Loucy (cell line): ENCODE results near the gene GCG.

Source experiments
- H2AFZ ChIP-seq: fragments of 200-600 bp; sonication (generic); 2 replicates; pipeline ENCODE4 v1.6.0; 2016; ENCODE audit warnings: antibody characterized with exemption, mild to moderate bottlenecking, low read length, moderate library complexity
- H3F3A ChIP-seq: fragments of 200-600 bp; 2 replicates; pipeline ENCODE4 v1.6.0; 2016; ENCODE audit warnings: antibody characterized with exemption, low read depth, mild to moderate bottlenecking
- H3K27me3 ChIP-seq: fragments of 200-600 bp; sonication (generic); 2 replicates; pipeline ENCODE4 v1.6.1; 2014; ENCODE audit warnings: low read length, mild to moderate bottlenecking; ENCODE audit not compliant: insufficient read depth, poor library complexity, severe bottlenecking
- H3K36me3 ChIP-seq: fragments of 200-600 bp; sonication (generic); 2 replicates; pipeline ENCODE4 v1.6.1; 2016; ENCODE audit warnings: low read length; ENCODE audit not compliant: insufficient read depth
- H3K4me1 ChIP-seq: fragments of 200-600 bp; sonication (generic); 2 replicates; pipeline ENCODE4 v1.5.1; 2014; ENCODE audit warnings: low read length, mild to moderate bottlenecking; ENCODE audit not compliant: insufficient read depth, poor library complexity, severe bottlenecking
- H3K4me2 ChIP-seq: fragments of 200-600 bp; sonication (generic); 2 replicates; pipeline ENCODE4 v1.6.0; 2014; ENCODE audit warnings: antibody characterized with exemption, low read length, low read depth, mild to moderate bottlenecking; ENCODE audit not compliant: poor library complexity, severe bottlenecking
- H3K4me3 ChIP-seq: fragments of 200-600 bp; sonication (generic); 2 replicates; pipeline ENCODE4 v1.5.1; 2014; ENCODE audit warnings: low read length, mild to moderate bottlenecking, mixed read lengths; ENCODE audit not compliant: poor library complexity, severe bottlenecking
- H3K79me2 ChIP-seq: fragments of 200-600 bp; sonication (generic); 2 replicates; pipeline ENCODE4 v1.6.1; 2014; ENCODE audit warnings: low read length; ENCODE audit not compliant: insufficient read depth
- H3K9ac ChIP-seq: fragments of 200-600 bp; sonication (generic); 2 replicates; pipeline ENCODE4 v1.6.0; 2014; ENCODE audit warnings: mild to moderate bottlenecking, low read depth, low read length, moderate library complexity; ENCODE audit not compliant: poor library complexity, severe bottlenecking
- H3K9me2 ChIP-seq: fragments of 200-600 bp; sonication (generic); replicated peaks from 2 replicates; pipeline ENCODE4 v1.6.1; 2016; ENCODE audit warnings: low read depth, low read length, mixed read lengths
- H3K9me3 ChIP-seq: fragments of 200-600 bp; sonication (generic); 2 replicates; pipeline ENCODE4 v1.6.1; 2014; ENCODE audit warnings: mild to moderate bottlenecking, antibody characterized with exemption, low read length, low read depth; ENCODE audit not compliant: insufficient read depth
- H4K20me1 ChIP-seq: fragments of 200-600 bp; sonication (generic); 2 replicates; pipeline ENCODE4 v1.6.0; 2014; ENCODE audit warnings: antibody characterized with exemption, low read length, mild to moderate bottlenecking; ENCODE audit not compliant: insufficient read depth, poor library complexity, severe bottlenecking
- EZH2phosphoT487 ChIP-seq: fragments of 200-600 bp; IDR thresholded peaks from 2 replicates; pipeline ENCODE4 v1.6.1; 2018; ENCODE audit warnings: antibody characterized with exemption, mild to moderate bottlenecking, moderate library complexity, borderline replicate concordance
- TF ChIP-seq, protein P1 (sequence below): fragments of 200-600 bp; sonication (generic); conservative IDR thresholded peaks from 2 replicates; pipeline ENCODE4 v1.5.1; 2014; ENCODE audit warnings: mild to moderate bottlenecking, antibody characterized with exemption, low read length

Gene GCG

DNA sequence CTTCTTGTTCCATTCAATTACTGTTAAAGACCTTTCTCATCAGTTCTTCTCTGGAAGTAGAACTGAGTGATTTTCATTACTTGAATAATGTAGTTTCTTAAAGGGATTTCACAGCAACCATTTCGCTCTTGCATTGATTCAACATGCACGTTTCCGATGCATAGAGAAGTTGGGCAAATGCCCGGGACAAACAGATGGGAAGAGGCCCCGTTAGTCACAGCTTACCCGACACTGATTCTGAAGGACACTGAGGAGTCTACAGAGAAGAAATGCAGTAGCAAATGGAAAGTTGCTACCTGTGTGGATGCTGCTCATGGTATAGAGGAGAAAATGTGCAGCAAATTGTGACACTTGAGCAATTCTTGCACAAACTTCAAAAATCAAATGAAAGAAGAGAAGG is 32.3 kb upstream of the GCG start:
- Histone ChIP-seq H4K20me1 (no peaks in the 10 kb centered on the region), H3K4me3 (no peak overlapping the region), H3K79me2 (no peaks in the 10 kb centered on the region), H3K9ac (no peak overlapping the region), H3K36me3 (no peaks in the 10 kb centered on the region), H2AFZ (no peak overlapping the region), H3K4me2 (no peak overlapping the region), H3K4me1 (peaks cover 6% of the 10 kb centered on the region), H3F3A (no peaks in the 10 kb centered on the region), H3K9me2 (no peaks in the 10 kb centered on the region), H3K27me3 (no peaks in the 10 kb centered on the region), H3K9me3 (no peaks in the 10 kb centered on the region)
- TF ChIP-seq, protein P1, sequence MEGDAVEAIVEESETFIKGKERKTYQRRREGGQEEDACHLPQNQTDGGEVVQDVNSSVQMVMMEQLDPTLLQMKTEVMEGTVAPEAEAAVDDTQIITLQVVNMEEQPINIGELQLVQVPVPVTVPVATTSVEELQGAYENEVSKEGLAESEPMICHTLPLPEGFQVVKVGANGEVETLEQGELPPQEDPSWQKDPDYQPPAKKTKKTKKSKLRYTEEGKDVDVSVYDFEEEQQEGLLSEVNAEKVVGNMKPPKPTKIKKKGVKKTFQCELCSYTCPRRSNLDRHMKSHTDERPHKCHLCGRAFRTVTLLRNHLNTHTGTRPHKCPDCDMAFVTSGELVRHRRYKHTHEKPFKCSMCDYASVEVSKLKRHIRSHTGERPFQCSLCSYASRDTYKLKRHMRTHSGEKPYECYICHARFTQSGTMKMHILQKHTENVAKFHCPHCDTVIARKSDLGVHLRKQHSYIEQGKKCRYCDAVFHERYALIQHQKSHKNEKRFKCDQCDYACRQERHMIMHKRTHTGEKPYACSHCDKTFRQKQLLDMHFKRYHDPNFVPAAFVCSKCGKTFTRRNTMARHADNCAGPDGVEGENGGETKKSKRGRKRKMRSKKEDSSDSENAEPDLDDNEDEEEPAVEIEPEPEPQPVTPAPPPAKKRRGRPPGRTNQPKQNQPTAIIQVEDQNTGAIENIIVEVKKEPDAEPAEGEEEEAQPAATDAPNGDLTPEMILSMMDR, result no peak
- TF ChIP-seq EZH2phosphoT487, result no peak

DNA sequence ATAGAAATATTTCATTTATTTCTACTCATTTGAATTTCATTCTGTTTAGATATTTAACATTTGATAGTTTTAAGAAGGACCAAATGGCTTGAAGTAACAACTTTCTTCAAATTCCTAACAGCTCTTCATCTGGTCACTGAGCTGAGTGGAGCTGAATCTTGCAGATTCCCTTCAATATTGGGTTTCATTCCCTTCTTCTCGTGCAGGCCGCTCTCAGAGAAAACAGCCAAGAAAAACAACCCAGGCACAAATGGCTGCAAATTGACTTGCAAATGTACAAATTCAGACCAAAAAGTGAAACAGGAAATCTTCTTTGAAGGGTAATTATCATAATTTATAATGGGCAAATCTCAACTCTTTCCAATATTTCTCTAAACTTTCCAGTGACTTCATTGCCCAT is 30.3 kb upstream of the GCG start:
- Histone ChIP-seq H3F3A (no peaks in the 10 kb centered on the region), H3K36me3 (no peaks in the 10 kb centered on the region), H3K9me3 (no peaks in the 10 kb centered on the region), H3K27me3 (no peaks in the 10 kb centered on the region), H2AFZ (no peak overlapping the region), H3K79me2 (no peaks in the 10 kb centered on the region), H3K9me2 (no peaks in the 10 kb centered on the region), H4K20me1 (no peaks in the 10 kb centered on the region), H3K4me1 (peaks cover 6% of the 10 kb centered on the region), H3K4me2 (no peak overlapping the region), H3K4me3 (no peak overlapping the region), H3K9ac (no peak overlapping the region)
- no peak for TF ChIP-seq EZH2phosphoT487
- TF ChIP-seq, protein P1, result no peak

DNA sequence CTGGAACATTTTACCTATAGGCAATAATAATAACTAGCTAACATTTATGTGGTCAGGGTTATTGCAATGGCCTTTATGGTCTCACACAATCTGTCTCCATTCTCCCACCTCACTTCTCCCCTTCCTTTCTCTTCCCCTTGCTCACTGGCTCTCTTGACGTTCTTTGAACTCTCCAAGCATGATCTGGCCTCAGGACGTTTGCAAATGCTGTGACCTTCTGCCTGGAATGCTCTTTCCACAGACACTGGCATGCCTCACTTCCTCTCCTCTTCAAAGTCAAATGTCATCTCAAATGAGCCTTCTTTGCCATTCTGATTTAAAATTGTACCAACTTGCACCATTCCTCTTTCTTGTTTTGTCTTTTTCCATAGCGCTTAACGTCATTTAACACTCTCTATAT is 25.3 kb upstream of the GCG start:
- TF ChIP-seq, protein P1, result no peak
- TF ChIP-seq EZH2phosphoT487, result no peak
- no peak overlapping the region for H3K4me2 ChIP-seq
- no peaks in the 10 kb centered on the region for H3F3A ChIP-seq
- H3K9me2 ChIP-seq, result no peaks in the 10 kb centered on the region
- no peaks in the 10 kb centered on the region for H4K20me1 ChIP-seq
- no peaks in the 10 kb centered on the region for H3K4me1 ChIP-seq
- H3K36me3 ChIP-seq, result no peaks in the 10 kb centered on the region
- H3K4me3 ChIP-seq, result no peak overlapping the region
- no peak overlapping the region for H3K9ac ChIP-seq
- H3K27me3 ChIP-seq, result no peaks in the 10 kb centered on the region
- H3K9me3 ChIP-seq, result no peaks in the 10 kb centered on the region
- H3K79me2 ChIP-seq, result no peaks in the 10 kb centered on the region
- H2AFZ ChIP-seq, result no peak overlapping the region
